ENCODE measurements around the gene WDR1.

The WDR1 gene

GRCh38 chr4:10077076-10077475 lies 39.5 kb downstream of the WDR1 start:
- in situ Hi-C loops (cut with MboI; ENCODE audit: low sequenced_read_pairs): no loop called here

- in situ Hi-C loops (cut with MboI; ENCODE audit: low sequenced_read_pairs): no loop called here
Observed at GRCh38 chr4:10075953-10076391, 40.6 kb downstream of the WDR1 start.

GRCh38 chr4:10075158-10075863 lies 41.3 kb downstream of the WDR1 start:
- in situ Hi-C loops (cut with MboI; ENCODE audit: low sequenced_read_pairs): no loop called here

- in situ Hi-C loops (cut with MboI; ENCODE audit: low sequenced_read_pairs): no loop called here
Observed at GRCh38 chr4:10074767-10075105, 41.9 kb downstream of the WDR1 start.

- in situ Hi-C loops (cut with MboI; ENCODE audit: low sequenced_read_pairs): no loop called here
Observed at GRCh38 chr4:10074076-10074766, 42.4 kb downstream of the WDR1 start.

GRCh38 chr4:10072420-10073017 lies 44.1 kb downstream of the WDR1 start:
- in situ Hi-C loops (cut with MboI; ENCODE audit: low sequenced_read_pairs): no loop called here

- in situ Hi-C loops (cut with MboI; ENCODE audit: low sequenced_read_pairs): no loop called here
Observed at GRCh38 chr4:10069075-10069642, 47.4 kb downstream of the WDR1 start.

- in situ Hi-C loops (cut with MboI; ENCODE audit: low sequenced_read_pairs): no loop called here
Observed at GRCh38 chr4:10066670-10067651, 49.6 kb downstream of the WDR1 start.

GRCh38 chr4:10066206-10066605 lies 50.4 kb downstream of the WDR1 start:
- in situ Hi-C loops (cut with MboI; ENCODE audit: low sequenced_read_pairs): no loop called here

- in situ Hi-C loops (cut with MboI; ENCODE audit: low sequenced_read_pairs): no loop called here
Observed at GRCh38 chr4:10063544-10064300, 52.9 kb downstream of the WDR1 start.

GRCh38 chr4:10061650-10062415 lies 54.8 kb downstream of the WDR1 start:
- in situ Hi-C loops (cut with MboI; ENCODE audit: low sequenced_read_pairs): no loop called here

- in situ Hi-C loops (cut with MboI; ENCODE audit: low sequenced_read_pairs): no loop called here
Observed at GRCh38 chr4:10058371-10058770, 58.2 kb downstream of the WDR1 start.

- in situ Hi-C loops (cut with MboI; ENCODE audit: low sequenced_read_pairs): no loop called here
Observed at GRCh38 chr4:10057023-10057395, 59.6 kb downstream of the WDR1 start.

- in situ Hi-C loops (cut with MboI; ENCODE audit: low sequenced_read_pairs): no loop called here
Observed at GRCh38 chr4:10056334-10057022, 60.1 kb downstream of the WDR1 start.

GRCh38 chr4:10055871-10056270 lies 60.7 kb downstream of the WDR1 start:
- in situ Hi-C loops (cut with MboI; ENCODE audit: low sequenced_read_pairs): no loop called here

- in situ Hi-C loops (cut with MboI; ENCODE audit: low sequenced_read_pairs): no loop called here
Observed at GRCh38 chr4:10054571-10055041, 62.0 kb downstream of the WDR1 start.

GRCh38 chr4:10053635-10054453 lies 62.8 kb downstream of the WDR1 start:
- in situ Hi-C loops (cut with MboI; ENCODE audit: low sequenced_read_pairs): no loop called here
